SH-SY5Y (cell line): ENCODE results near the gene ITGB5.

Experiments used
- GATA2 ChIP-seq: IDR thresholded peaks from 2 replicates; pipeline ENCODE4 v1.6.1; 2011; ENCODE audit warnings: mild to moderate bottlenecking, low read depth, low read length
- GATA3 ChIP-seq: IDR thresholded peaks from 2 replicates; pipeline ENCODE4 v1.6.1; 2011; ENCODE audit warnings: low read depth, mild to moderate bottlenecking, low read length, moderate library complexity

- no peak for TF ChIP-seq GATA3
- TF ChIP-seq GATA2: no peak
These were observed 126.6 kb downstream of the ITGB5 start for GRCh38 chr3:124760601-124761000.
